HepG2 (cell line): ENCODE results near the gene NEMP2. TPM values are rescaled to one million over a fixed set of nuclear protein-coding genes. Genes with fewer than 3 reads are reported as not detected.

ENCODE experiments used
- ATAC-seq: fragments of 200-7000 bp; cut with Tn5 transposase; 3 replicates; pipeline ENCODE4 v1.9.1; 2020; ENCODE audit warnings: mild to moderate bottlenecking, moderate library complexity
- BruUV-seq: library from RNA; stranded (reverse); fragments of 400-500 nt; replicated peaks from 2 replicates; lab custom pipeline; 2021; lab: Mats Ljungman, UMichigan
- CTCF ChIA-PET: fragments of 300-600 bp; formaldehyde crosslinking; extraction: SDS; loops from one replicate; lab custom pipeline; 2021; ENCODE audit warnings: low total read pairs, inconsistent platforms, low intra/inter-chr PET ratio; lab: Yijun Ruan, JAX
- POLR2A ChIA-PET: fragments of 350-600 bp; sonication (Branson Sonifier 250); formaldehyde crosslinking; loops from one replicate; lab custom pipeline; 2020; ENCODE audit warnings: antibody characterized with exemption, inconsistent platforms; lab: Yijun Ruan, JAX
- DNase-seq: peaks from one replicate; pipeline ENCODE4 v3.0.0-alpha.2; 2015; ENCODE audit warnings: low spot score
- FAIRE-seq: peaks from 3 replicates; lab custom pipeline; 2011; peaks lifted over from hg19 to GRCh38; lab: Jason Lieb, UNC
- H2AFZ ChIP-seq: one replicate; pipeline ENCODE4 v1.6.1; 2011; ENCODE audit warnings: low read length, inconsistent platforms
- H3K27ac ChIP-seq: fragments of 300-600 bp; 3 replicates; pipeline ENCODE4 v1.8.0; 2011; ENCODE audit warnings: mixed run types, mild to moderate bottlenecking, mixed read lengths, low read length, inconsistent platforms; ENCODE audit not compliant: insufficient read depth; ENCODE audit errors: extremely low read length
- H3K27me3 ChIP-seq, 2 experiments: fragments of 200-600 bp in 1 of 2; 2 replicates in 1 of 2; 3 replicates in 1 of 2; pipeline versions ENCODE4 v1.6.0 to v1.8.0; 2011; ENCODE audit warnings: low read length in 2 of 2, mild to moderate bottlenecking in 2 of 2, moderate library complexity in 2 of 2, inconsistent platforms in 1 of 2; ENCODE audit not compliant: insufficient read depth in 2 of 2, control insufficient read depth in 1 of 2
- H3K36me3 ChIP-seq, 2 experiments: fragments of 200-600 bp in 1 of 2; replicated peaks in 1 of 2; 2 replicates in 1 of 2; 3 replicates in 1 of 2; pipeline versions ENCODE4 v1.5.1 to v1.8.0; 2011; ENCODE audit warnings: low read length in 2 of 2, inconsistent platforms in 1 of 2; ENCODE audit not compliant: insufficient read depth in 2 of 2, control insufficient read depth in 1 of 2
- H3K4me1 ChIP-seq: 2 replicates; pipeline ENCODE4 v1.5.1; 2012; ENCODE audit warnings: low read length, inconsistent platforms; ENCODE audit not compliant: insufficient read depth
- H3K4me2 ChIP-seq: 2 replicates; pipeline ENCODE4 v1.6.0; 2011; ENCODE audit warnings: low read depth, low read length, inconsistent platforms
- H3K4me3 ChIP-seq, 3 experiments: fragments of 200-600 bp in 1 of 3; sonication (generic), shearing (Covaris generic) in 1 of 3; replicated peaks in 1 of 3; 2 replicates each; pipeline ENCODE4 v1.5.1; 2011 to 2016; ENCODE audit warnings: low read length in 3 of 3, inconsistent platforms in 2 of 3, low read depth in 2 of 3, mild to moderate bottlenecking in 2 of 3, control low read depth in 1 of 3, mixed read lengths in 1 of 3; ENCODE audit not compliant: insufficient read depth in 1 of 3
- H3K79me2 ChIP-seq: one replicate; pipeline ENCODE4 v1.6.1; 2011; ENCODE audit warnings: low read length, inconsistent platforms; ENCODE audit not compliant: insufficient read depth
- H3K9ac ChIP-seq: 2 replicates; pipeline ENCODE4 v1.6.0; 2011; ENCODE audit warnings: mild to moderate bottlenecking, low read depth, low read length, inconsistent platforms; ENCODE audit not compliant: insufficient read depth
- H3K9me3 ChIP-seq: 2 replicates; pipeline ENCODE4 v1.5.1; 2012; ENCODE audit warnings: mild to moderate bottlenecking, low read length
- H4K20me1 ChIP-seq: 2 replicates; pipeline ENCODE4 v1.6.0; 2011; ENCODE audit warnings: inconsistent platforms, mild to moderate bottlenecking, low read length, moderate library complexity; ENCODE audit not compliant: insufficient read depth
- AKAP8 ChIP-seq: sonication (generic); formaldehyde crosslinking; IDR thresholded peaks from 2 replicates; pipeline ENCODE4 v1.5.1; 2020; ENCODE audit warnings: mild to moderate bottlenecking, missing genetic modification reagents
- ATF7-NPFF ChIP-seq: sonication (generic); formaldehyde crosslinking; IDR thresholded peaks from 2 replicates; pipeline ENCODE4 v1.8.1; 2023; ENCODE audit warnings: mild to moderate bottlenecking, low read depth, missing genetic modification reagents, moderate library complexity
- CBX1 ChIP-seq: IDR thresholded peaks from one replicate; pipeline ENCODE4 v1.6.1; 2016; ENCODE audit warnings: antibody characterized with exemption, low read depth
- GTF3A ChIP-seq: sonication (generic); formaldehyde crosslinking; conservative IDR thresholded peaks from 2 replicates; pipeline ENCODE4 v1.4.0; 2020; ENCODE audit warnings: mild to moderate bottlenecking, missing genetic modification reagents
- KDM3A ChIP-seq: IDR thresholded peaks from 2 replicates; pipeline ENCODE4 v1.6.1; 2018; ENCODE audit warnings: low read depth, missing compliant biosample characterization
- MAFF ChIP-seq: IDR thresholded peaks from 2 replicates; pipeline ENCODE4 v1.6.1; 2011; ENCODE audit warnings: low read depth, low read length, improper control_type of control experiment
- MAFK ChIP-seq, 2 experiments: IDR thresholded peaks in 1 of 2; conservative IDR thresholded peaks in 1 of 2; 2 replicates each; pipeline ENCODE4 v1.6.1; 2011; ENCODE audit warnings: improper control_type of control experiment in 2 of 2, low read length in 2 of 2
- TFE3 ChIP-seq: IDR thresholded peaks from 2 replicates; pipeline ENCODE4 v1.6.1; 2016
- ZNF432 ChIP-seq: sonication (generic); formaldehyde crosslinking; IDR thresholded peaks from 2 replicates; pipeline ENCODE4 v1.5.0; 2020; ENCODE audit warnings: missing genetic modification reagents, mild to moderate bottlenecking, borderline replicate concordance
- ZNF816 ChIP-seq: sonication (generic); formaldehyde crosslinking; IDR thresholded peaks from 2 replicates; pipeline ENCODE4 v1.8.0; 2022; ENCODE audit warnings: missing genetic modification reagents, mild to moderate bottlenecking, borderline replicate concordance
- ZNF883 ChIP-seq: sonication (generic); formaldehyde crosslinking; IDR thresholded peaks from 2 replicates; pipeline ENCODE4 v1.5.1; 2020; ENCODE audit warnings: mild to moderate bottlenecking, missing genetic modification reagents; ENCODE audit errors: not compliant biosample characterization
- WGBS: methylation state at CpG from one replicate; pipeline ENCODE4 v1.1.6; 2017; ENCODE audit warnings: low lambda C conversion rate; 5-methylcytosine and 5-hydroxymethylcytosine counted together
- in situ Hi-C: cut with HindIII; loops from 2 replicates; pipeline ENCODE4 v1.10.0; 2017; ENCODE audit warnings: low pct_unique_long_range_greater_than_20kb; ENCODE audit not compliant: extremely low pct_ligation_motif_present
- intact Hi-C: fragments of 100-400 bp; cut with micrococcal nuclease; formaldehyde crosslinking; loops from one replicate; pipeline ENCODE4 v1.10.0; 2022; ENCODE audit not compliant: unreplicated experiment
- polyA plus RNA-seq, 8 experiments: library from polyadenylated mRNA; depleted of rRNA in 3 of 8; stranded (reverse) in 7 of 8; unstranded in 1 of 8; fragments of >200 nt; fragmentation: Illumina TruSeq in 4 of 8; extraction: Trizol in 4 of 8; gene quantifications; 2 replicates each; pipeline versions ENCODE4 v1.2.1 to v1.2.3, GENCODE V29; 2011 to 2016; ENCODE audit warnings: low read depth in 4 of 8, missing spikeins in 1 of 8, mixed read lengths in 1 of 8; ENCODE audit not compliant: insufficient read depth in 1 of 8
- total RNA-seq, 5 experiments: library from RNA; depleted of rRNA; stranded (reverse); fragments of >200 nt; fragmentation: Illumina TruSeq; extraction: Trizol; gene quantifications; 2 replicates each; pipeline ENCODE4 v1.2.3, GENCODE V29; 2016; ENCODE audit warnings: low read depth in 1 of 5

NEMP2 gene
- total and polyA plus RNA-seq, 2 of the 13 experiments (the other 11 are each of a cell fraction or from before 2014, with no cell fraction given): 2.4 to 9.8 TPM

DNA sequence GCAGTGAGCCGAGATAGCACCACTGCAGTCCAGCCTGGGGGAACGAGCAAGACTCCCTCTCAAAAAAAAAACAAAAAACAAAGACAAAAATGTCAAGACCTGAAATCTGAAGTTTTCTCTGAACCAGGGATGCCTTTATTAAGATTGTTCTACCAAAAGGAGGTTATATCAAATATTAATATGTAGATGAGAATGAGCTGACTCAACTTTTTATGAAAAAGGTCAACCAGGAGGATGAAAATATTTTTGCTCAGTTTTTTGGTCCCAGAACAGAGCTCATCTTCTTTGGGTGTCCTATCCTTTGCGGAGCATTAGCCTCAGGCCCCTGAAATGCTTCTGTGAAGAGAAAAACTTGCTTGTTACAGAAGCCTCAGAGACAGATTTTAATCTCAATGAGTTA, 44.0 kb downstream of the NEMP2 start:
- no peak for DNase-seq
- ChIA-PET POLR2A (no interaction called here), CTCF (no interaction called here)
- Histone ChIP-seq H3K27me3 (no peaks in the 10 kb centered on the region), H3K27ac (no peak overlapping the region), H3K4me1 (no peaks in the 10 kb centered on the region), H2AFZ (no peak overlapping the region), H4K20me1 (no peaks in the 10 kb centered on the region), H3K36me3 (no peaks in the 10 kb centered on the region), H3K4me2 (no peak overlapping the region), H3K9me3 (peaks cover 7% of the 10 kb centered on the region; the same call in 1 of the 2 replicates), H3K4me3 (no peak overlapping the region), H3K9ac (no peak overlapping the region), H3K79me2 (no peaks in the 10 kb centered on the region)
- WGBS: 97% methylated on average over 3 of the region's 3 CpGs
- no peak for FAIRE-seq
- in situ Hi-C loops (no loop called here), intact Hi-C loops (no loop called here)
- ATAC-seq: no peak
- no TSS peak for BruUV-seq
- peak; percentile 60; the same call in 1 of the 2 replicates for TF ChIP-seq MAFF
- peak; percentile 31 to 64; a peak in 2 of 4 replicates for TF ChIP-seq MAFK (conservative IDR thresholded peaks at IDR 0.05 in 1 of 2, IDR thresholded peaks at IDR 0.05 in 1 of 2; ENCODE audit: low read length in 2 of 2)
- TF ChIP-seq ZNF816 (CRISPR knock-in tag): no peak
- TF ChIP-seq GTF3A: no peak
- TF ChIP-seq AKAP8: no peak

DNA sequence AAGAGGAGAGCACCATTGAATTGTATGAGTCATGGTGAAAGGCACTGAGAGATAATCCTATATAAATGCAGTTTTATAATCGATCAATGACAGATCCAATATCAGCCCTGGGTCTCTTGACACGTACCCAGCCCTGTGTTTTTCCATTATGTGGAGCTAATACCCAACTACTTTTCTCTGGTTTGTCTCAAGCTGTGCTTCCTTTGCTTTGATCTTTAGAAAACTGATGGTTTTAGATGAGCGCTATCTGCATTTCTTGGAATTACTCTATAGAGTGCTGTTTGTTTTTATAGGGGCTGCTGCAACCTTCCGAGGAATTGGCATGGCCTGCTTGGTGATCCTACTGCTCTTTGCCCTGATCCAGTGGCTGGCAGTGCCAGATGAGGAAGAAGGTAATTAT, 45.0 kb downstream of the NEMP2 start:
- Histone ChIP-seq H3K27ac (no peak overlapping the region), H2AFZ (no peak overlapping the region), H4K20me1 (no peaks in the 10 kb centered on the region), H3K79me2 (no peaks in the 10 kb centered on the region), H3K36me3 (no peaks in the 10 kb centered on the region), H3K9me3 (peaks cover 7% of the 10 kb centered on the region; the same call in 1 of the 2 replicates)
- no peak for ATAC-seq
- intact Hi-C loops: no loop called here
- CTCF ChIA-PET: no interaction called here
- no peak for DNase-seq
- no TSS peak for BruUV-seq
- 92% methylated on average over 4 of the region's 4 CpGs for WGBS
- POLR2A ChIA-PET: no interaction called here
- TF ChIP-seq ZNF883 (CRISPR knock-in tag) (no peak), CBX1 (no peak), TFE3 (CRISPR knock-in tag) (no peak), ZNF432 (CRISPR knock-in tag) (no peak), KDM3A (no peak), ATF7-NPFF (CRISPR knock-in tag) (no peak)
- TF ChIP-seq, all 625 proteins: peak for 0
- no peaks in the 10 kb centered on the region for H3K27me3 ChIP-seq
- H3K4me2 ChIP-seq: no peak overlapping the region
- H3K4me1 ChIP-seq: no peaks in the 10 kb centered on the region
- H3K4me3 ChIP-seq: no peak overlapping the region
- in situ Hi-C loops: no loop called here
- FAIRE-seq: no peak
- no peak overlapping the region for H3K9ac ChIP-seq
